Tibial nerve (tissue), 4 donors: Measurements from ENCODE around the gene KRT77. TPM values are rescaled to one million over a fixed set of nuclear protein-coding genes. Genes with fewer than 3 reads are reported as not detected.

Experiments used
- DNase-seq, 2 donors: peaks; one replicate each; pipeline ENCODE4 v3.0.0-alpha.2; 2019; ENCODE audit warnings: low spot score in 2 of 2
- H3K27ac ChIP-seq, 4 donors: fragments of 200-600 bp; sonication (generic) in 3 of 4; one replicate each; pipeline ENCODE4 v1.5.1; 2017 to 2019; ENCODE audit warnings: mild to moderate bottlenecking in 1 of 4
- H3K27me3 ChIP-seq, 2 donors: fragments of 200-600 bp; sonication (generic) in 1 of 2; one replicate each; pipeline versions ENCODE4 v1.5.1 to v1.6.0; 2017 to 2019
- H3K36me3 ChIP-seq, 3 donors: fragments of 200-600 bp; sonication (generic); one replicate each; pipeline ENCODE4 v1.5.1; 2018 to 2019
- H3K4me1 ChIP-seq, 4 donors: fragments of 200-600 bp; sonication (generic) in 3 of 4; one replicate each; pipeline ENCODE4 v1.5.1; 2017 to 2019
- H3K4me3 ChIP-seq, 4 donors: fragments of 200-600 bp; sonication (generic) in 3 of 4; one replicate each; pipeline ENCODE4 v1.5.1; 2017 to 2019; ENCODE audit warnings: mild to moderate bottlenecking in 1 of 4, moderate library complexity in 1 of 4
- H3K9me3 ChIP-seq, 4 donors: fragments of 200-600 bp; sonication (generic) in 3 of 4; one replicate each; pipeline ENCODE4 v1.5.1; 2017 to 2019
- EP300 ChIP-seq, 2 donors: sonication (generic); formaldehyde crosslinking; IDR thresholded peaks; one replicate each; pipeline ENCODE4 v1.6.1; 2017; ENCODE audit warnings: antibody characterized with exemption in 2 of 2, mild to moderate bottlenecking in 1 of 2
- POLR2A ChIP-seq, 2 donors: fragments of 450-650 bp; IDR thresholded peaks; one replicate each; pipeline ENCODE4 v1.6.1; 2017; ENCODE audit warnings: antibody characterized with exemption in 2 of 2, mild to moderate bottlenecking in 2 of 2, moderate library complexity in 2 of 2
- WGBS, 2 donors: methylation state at CpG; one replicate each; pipeline ENCODE4 v1.1.5; 2018; 5-methylcytosine and 5-hydroxymethylcytosine counted together
- total RNA-seq, 4 donors: library from RNA; depleted of rRNA; stranded (reverse); fragments of >200 nt; gene quantifications; one replicate each; pipeline ENCODE4 v1.1.0, GENCODE V29; 2016
- TF ChIP-seq, protein P1 (sequence below), 5 experiments: fragments of 200-600 bp in 3 of 5; fragments of 450-650 bp in 2 of 5; sonication (generic) in 3 of 5; IDR thresholded peaks; one replicate each; pipeline ENCODE4 v1.5.1; 2016 to 2019; ENCODE audit warnings: antibody characterized with exemption in 5 of 5, mild to moderate bottlenecking in 3 of 5, moderate library complexity in 2 of 5

The KRT77 gene
- total RNA-seq, 4 donors from 2014 or later: not detected

- Histone ChIP-seq H3K27ac (no peak overlapping the region), H3K9me3 (peaks cover 0 to 3% (median 0%) of the 10 kb centered on the region in 4 donors), H3K27me3 (peaks cover 0 to 7% of the 10 kb centered on the region in 2 donors), H3K36me3 (no peaks in the 10 kb centered on the region), H3K4me1 (peaks cover 0 to 5% (median 0%) of the 10 kb centered on the region in 4 donors), H3K4me3 (no peak overlapping the region)
- TF ChIP-seq POLR2A (IDR thresholded peaks at IDR 0.05): no peak
- TF ChIP-seq, protein P1, sequence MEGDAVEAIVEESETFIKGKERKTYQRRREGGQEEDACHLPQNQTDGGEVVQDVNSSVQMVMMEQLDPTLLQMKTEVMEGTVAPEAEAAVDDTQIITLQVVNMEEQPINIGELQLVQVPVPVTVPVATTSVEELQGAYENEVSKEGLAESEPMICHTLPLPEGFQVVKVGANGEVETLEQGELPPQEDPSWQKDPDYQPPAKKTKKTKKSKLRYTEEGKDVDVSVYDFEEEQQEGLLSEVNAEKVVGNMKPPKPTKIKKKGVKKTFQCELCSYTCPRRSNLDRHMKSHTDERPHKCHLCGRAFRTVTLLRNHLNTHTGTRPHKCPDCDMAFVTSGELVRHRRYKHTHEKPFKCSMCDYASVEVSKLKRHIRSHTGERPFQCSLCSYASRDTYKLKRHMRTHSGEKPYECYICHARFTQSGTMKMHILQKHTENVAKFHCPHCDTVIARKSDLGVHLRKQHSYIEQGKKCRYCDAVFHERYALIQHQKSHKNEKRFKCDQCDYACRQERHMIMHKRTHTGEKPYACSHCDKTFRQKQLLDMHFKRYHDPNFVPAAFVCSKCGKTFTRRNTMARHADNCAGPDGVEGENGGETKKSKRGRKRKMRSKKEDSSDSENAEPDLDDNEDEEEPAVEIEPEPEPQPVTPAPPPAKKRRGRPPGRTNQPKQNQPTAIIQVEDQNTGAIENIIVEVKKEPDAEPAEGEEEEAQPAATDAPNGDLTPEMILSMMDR (IDR thresholded peaks at IDR 0.05): no peak
- TF ChIP-seq EP300 (IDR thresholded peaks at IDR 0.05): no peak
- DNase-seq: no peak
- 59 to 61% methylated on average over 12 of the region's 12 CpGs for WGBS, 2 donors
These were observed 52.7 kb downstream of the KRT77 start for GRCh38 chr12:52650520-52651081.

DNA sequence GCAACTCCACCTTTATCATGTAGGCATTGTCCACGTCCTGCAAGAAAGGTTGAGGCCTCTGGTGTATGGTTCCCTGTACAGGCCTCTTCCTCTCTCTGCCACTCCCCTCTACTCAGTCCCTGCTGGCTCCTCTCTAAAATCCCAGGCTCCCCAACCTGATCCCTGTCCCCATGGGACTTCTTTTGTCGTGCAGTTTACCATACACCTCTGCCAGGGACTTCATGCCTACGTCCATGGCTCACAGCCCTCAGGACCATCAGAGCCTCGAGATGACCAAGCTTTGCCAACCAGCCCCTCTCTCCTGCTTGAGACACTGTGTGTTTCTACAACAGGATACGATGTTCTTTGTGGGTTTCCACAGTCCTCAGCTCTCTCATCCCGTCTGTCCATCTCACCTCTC, 54.3 kb downstream of the KRT77 start:
- Histone ChIP-seq H3K27me3 (no peaks in the 10 kb centered on the region), H3K36me3 (no peaks in the 10 kb centered on the region), H3K27ac (no peak overlapping the region), H3K4me3 (no peak overlapping the region), H3K9me3 (peaks cover 0 to 3% (median 0%) of the 10 kb centered on the region in 4 donors), H3K4me1 (peaks cover 0 to 5% (median 0%) of the 10 kb centered on the region in 4 donors)
- no peak for DNase-seq
- WGBS, 2 donors: 79% methylated on average over 6 of the region's 6 CpGs
- TF ChIP-seq POLR2A (IDR thresholded peaks at IDR 0.05) (no peak), EP300 (IDR thresholded peaks at IDR 0.05) (no peak)
- TF ChIP-seq, protein P1 (IDR thresholded peaks at IDR 0.05): no peak

DNA sequence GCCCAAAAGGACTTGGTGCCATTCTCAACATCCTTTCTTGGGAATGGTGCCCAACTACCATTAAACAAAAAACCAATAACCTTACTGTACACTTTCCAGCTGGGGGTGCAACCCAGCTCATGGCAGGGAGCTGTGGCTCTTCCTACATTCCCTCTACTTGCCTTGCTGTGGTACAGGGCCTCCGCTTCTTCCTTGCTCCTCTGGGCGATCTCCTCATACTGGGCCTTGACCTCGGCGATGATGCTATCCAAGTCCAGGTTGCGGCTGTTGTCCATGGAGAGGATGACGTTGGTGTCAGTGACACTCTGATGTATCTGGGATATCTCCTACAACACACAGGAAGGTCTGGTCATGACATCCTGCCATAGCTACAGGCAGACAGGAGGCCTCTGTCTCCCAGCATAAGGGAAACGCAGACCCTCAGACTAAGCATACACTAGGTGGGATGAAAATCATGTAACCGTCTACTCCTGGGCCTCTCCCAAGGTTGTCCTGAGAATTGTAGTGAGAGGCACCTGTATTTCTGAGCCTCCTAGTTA, 55.2 kb downstream of the KRT77 start:
- Histone ChIP-seq H3K4me1 (peaks cover 0 to 5% (median 0%) of the 10 kb centered on the region in 4 donors), H3K4me3 (no peak overlapping the region), H3K9me3 (peaks cover 0 to 3% (median 0%) of the 10 kb centered on the region in 4 donors), H3K27ac (no peak overlapping the region), H3K36me3 (no peaks in the 10 kb centered on the region), H3K27me3 (no peaks in the 10 kb centered on the region)
- 94 to 98% methylated on average over 8 of the region's 8 CpGs for WGBS, 2 donors
- TF ChIP-seq EP300 (IDR thresholded peaks at IDR 0.05) (no peak), POLR2A (IDR thresholded peaks at IDR 0.05) (no peak)
- TF ChIP-seq, protein P1 (IDR thresholded peaks at IDR 0.05): no peak
- no peak for DNase-seq

DNA sequence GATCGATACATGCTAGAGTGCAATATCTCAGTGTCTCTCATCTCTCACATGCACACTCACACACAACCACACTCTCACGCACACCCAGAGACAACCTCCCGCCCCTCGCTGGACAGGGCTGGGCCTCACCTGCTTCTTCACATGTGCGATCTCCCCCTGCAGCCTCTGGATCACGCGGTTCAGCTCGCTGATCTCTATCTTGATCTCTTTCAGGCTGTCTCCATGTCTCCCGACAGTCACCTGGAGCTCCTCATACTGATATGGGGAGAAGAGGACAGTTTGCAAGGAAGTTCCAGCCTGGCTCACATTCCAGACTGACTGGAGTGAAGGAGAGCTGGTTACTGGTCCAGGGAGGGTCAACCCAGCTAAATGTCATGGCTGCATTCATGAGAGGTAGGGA, 55.7 kb downstream of the KRT77 start:
- Histone ChIP-seq H3K27ac (no peak overlapping the region), H3K4me3 (no peak overlapping the region), H3K9me3 (peaks cover 0 to 3% (median 0%) of the 10 kb centered on the region in 4 donors), H3K36me3 (no peaks in the 10 kb centered on the region), H3K27me3 (no peaks in the 10 kb centered on the region), H3K4me1 (peaks cover 0 to 5% (median 0%) of the 10 kb centered on the region in 4 donors)
- DNase-seq: no peak
- TF ChIP-seq EP300 (IDR thresholded peaks at IDR 0.05) (no peak), POLR2A (IDR thresholded peaks at IDR 0.05) (no peak)
- TF ChIP-seq, protein P1 (IDR thresholded peaks at IDR 0.05): no peak
- 89 to 93% methylated on average over 9 of the region's 9 CpGs for WGBS, 2 donors

GRCh38 chr12:52646613-52647012, 56.7 kb downstream of the KRT77 start:
- Histone ChIP-seq H3K27ac (no peak overlapping the region), H3K36me3 (no peaks in the 10 kb centered on the region), H3K4me3 (no peak overlapping the region), H3K9me3 (peaks cover 0 to under 1% (median 0%) of the 10 kb centered on the region in 4 donors), H3K27me3 (no peaks in the 10 kb centered on the region), H3K4me1 (peaks cover 0 to 5% (median 0%) of the 10 kb centered on the region in 4 donors)
- TF ChIP-seq, protein P1 (IDR thresholded peaks at IDR 0.05): no peak
- TF ChIP-seq POLR2A (IDR thresholded peaks at IDR 0.05) (no peak), EP300 (IDR thresholded peaks at IDR 0.05) (no peak)
- no peak for DNase-seq
- WGBS, 2 donors: 73 to 74% methylated on average over 12 of the region's 12 CpGs
